GM18867 (cell line): ENCODE measurements around the gene NUDT1.

Experiments used
- ATAC-seq: cut with Tn5 transposase; IDR thresholded peaks from one replicate; pipeline ENCODE4 v1.9.1; 2021; ENCODE audit warnings: mild to moderate bottlenecking, moderate library complexity; ENCODE audit not compliant: unreplicated experiment

The NUDT1 gene

DNA sequence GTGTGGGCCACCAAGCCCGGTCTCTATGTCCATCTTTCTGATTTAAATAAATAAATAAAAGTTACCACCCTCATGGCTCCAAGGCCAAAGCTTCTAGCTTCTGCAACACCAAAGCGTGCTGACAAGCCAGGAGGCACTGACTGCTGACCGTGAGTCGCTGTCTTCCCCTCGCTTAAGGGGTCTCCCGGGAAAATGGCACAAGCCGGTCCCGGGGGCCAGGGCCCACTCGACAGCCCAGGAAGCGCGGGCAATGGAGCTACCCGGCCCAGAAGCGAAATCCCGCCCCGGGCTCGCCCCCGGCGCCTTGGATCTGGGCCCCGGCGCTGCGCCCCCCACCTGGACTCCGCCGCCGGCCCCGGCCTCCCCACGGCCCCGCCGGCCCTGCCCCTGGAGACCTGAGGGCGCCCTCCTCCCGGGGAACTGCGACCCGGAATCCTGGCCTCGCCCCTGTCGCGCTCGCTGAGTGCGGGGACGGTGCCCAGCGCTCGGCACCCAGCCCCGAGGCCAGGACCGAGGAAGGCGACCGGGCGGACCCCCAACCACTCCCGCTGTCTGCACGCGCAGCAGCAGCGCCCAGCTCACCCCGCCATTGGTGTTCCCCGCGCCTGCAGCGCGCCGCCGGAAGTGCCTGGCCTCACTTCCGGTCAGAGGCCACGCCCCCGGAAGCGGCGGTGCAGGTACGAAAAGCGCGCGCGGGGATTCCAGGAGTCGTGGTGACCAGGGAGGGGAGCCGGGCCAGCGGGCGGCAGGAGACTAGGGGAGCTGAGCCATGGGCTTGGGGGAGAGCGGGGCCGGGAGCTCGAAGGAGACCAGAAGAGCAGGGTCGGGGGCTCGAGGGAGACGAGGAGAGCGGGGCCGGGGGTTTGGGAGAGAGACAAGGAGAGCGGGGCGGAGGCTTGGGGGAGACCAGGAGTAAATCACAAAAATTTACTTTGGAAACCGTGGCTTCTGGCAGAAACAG is at the start of gene NUDT1, which contains the start of gene MRM2:
Gene NUDT1, plus strand, starts transcription at position 647 of the 961 bp plus-strand sequence. CDS start 2,349 bp downstream, outside the sequence.
Gene MRM2, minus strand, starts transcription at position 626 of the 961 bp plus-strand sequence. Its CDS starts 36 bp downstream, at position 590.
- peak; percentile 71 for ATAC-seq

DNA sequence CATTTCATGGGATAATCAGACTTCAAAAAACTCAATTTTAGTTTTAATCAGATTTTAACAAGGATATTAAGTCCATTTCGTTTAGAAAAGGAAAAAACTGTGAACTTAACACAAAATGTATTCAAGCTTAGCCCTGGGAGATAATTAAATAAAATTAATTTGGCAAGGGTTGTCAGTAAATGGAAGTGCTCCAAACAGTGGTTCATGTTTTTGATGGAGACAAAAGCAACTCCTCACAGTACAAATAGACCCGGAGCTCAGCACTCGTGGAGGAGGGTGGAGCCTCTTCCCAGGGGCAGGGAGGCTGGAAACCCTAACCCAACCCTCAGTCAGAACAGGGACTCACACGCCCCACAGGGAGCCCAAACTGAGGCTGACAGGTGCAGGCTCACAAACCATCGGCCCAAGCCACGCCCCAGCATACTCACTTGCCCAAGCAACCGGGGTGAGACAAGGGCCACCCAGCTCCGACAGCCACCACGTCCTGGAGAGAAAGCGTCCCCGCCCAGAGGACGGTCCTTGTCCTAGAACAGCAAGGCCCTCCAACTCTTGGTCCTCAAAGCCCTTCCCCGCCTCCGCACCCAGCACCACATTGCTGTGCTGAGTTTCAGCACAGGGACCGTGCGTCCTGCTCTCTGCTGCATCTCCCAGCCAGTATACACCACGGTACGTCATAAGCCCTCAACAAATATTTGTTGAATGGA is 49.0 kb upstream of the NUDT1 start:
- no peak for ATAC-seq

DNA sequence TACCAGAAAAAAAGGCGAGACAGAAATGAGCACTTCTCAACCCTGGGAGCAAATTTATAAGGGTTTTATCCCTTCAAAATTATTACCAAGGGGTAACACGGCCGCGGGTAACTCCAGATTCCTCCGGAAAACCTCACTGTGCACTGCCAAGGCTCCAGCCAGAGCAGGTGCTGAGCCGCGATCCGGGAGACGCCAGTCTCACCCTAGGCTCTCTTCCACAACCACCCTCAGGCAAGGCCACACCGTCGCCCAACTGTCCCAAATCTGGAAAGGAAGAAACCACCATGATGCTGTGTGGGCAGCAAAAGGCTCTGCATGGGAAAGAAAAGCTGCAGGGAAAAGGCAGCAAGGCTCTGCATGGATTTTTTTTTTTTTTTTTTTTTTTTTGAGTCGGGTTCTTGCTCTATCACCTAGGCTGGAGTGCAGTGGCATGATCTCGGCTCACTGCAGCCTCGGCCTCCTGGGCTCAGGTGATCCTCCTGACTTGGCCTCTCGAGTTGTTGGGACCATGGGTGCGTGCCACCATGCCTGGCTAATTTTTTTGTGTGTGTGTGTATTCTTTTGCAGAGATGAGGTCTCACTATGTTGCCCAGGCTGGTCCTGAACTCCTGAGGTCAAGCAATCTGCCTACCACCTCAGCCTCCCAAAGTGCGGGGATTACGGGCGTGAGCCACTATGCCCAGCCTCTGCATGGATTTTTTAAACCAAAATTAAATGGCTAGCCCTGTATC is 48.3 kb upstream of the NUDT1 start:
- no peak for ATAC-seq

DNA sequence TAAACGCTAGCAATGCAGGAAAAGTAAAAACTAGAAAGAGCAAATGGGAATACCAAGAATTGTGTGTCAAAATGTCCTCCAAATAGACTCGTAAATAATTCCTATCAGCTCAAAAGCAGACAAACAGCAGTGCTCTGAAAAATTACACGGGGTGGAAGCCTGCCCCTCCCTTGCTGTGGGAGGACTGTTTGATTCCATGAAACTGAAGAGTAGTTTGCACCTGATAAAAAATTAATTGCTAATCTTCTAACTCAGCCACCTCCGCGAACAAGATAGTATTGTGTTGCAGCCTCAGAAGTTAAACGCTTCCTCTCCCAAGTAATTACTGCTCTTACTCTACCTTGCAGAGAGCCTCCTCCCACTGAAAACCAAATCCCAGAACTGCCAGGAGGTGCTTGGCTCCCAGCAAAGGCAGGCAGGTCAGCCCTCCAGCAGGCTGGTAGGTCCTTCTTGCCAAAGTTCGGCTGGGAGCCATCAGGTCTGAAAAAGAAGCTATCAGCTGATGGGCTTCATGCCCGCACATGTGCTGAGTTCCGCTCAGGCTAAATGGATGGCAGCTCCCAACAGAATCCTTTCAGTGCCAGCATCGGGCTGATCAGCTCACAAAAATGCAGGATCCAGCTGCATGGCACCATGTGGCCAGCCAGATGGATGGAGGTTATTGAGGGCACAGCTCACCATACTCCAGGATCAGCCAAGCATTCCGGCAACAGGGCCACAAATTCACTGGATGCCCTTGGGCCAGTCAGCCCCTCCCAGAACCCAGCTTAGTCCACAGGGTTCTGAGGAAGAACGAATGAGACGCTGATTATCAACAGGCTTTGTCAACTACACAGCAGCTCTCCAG is 46.4 kb upstream of the NUDT1 start:
- no peak for ATAC-seq

DNA sequence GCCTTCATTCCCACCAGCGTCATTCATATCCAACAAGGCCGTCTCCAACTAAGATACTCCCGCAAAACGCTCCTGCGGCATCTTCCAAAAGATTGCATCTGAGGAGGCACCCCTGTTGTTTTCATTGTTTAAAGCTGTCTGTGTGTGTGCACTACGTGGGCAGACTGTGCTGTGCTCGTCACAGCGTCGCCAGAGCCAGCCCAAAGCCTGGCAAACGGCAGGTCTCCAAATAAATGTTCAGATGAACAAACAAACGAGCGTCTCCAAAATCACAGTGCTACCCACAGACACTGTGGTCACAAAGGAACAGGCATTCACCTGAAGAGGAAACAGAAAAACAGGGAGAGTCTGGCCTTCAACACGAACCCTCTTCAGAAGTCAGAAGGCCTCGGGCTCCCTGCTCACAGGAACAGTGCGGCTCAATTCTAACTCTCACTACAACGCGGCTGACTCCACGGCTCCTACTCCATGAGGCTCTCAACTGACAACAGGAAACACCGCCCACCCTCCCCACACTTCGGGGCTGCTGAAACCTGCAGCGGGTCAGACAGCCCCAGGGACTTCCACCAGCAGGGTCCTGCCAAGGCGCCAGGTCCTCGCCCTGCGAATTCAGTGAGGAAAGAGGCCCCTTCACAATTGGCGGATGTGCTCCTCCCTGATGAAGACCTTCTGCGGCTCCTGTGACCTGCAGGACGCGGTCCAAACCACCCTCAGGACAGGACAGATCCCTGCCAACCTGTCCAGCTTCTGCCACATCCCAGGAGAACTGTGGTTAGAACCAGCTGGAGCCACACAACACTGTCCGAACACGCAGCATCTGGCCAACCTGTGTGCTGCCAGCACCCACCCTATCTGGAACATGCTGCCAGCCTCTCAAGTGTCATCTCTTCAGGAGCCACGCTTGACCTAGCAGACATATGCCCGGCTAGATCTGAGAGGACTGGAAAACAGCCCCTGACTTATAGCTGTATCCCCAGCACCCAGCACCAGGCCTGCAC is 45.3 kb upstream of the NUDT1 start:
- ATAC-seq: no peak

DNA sequence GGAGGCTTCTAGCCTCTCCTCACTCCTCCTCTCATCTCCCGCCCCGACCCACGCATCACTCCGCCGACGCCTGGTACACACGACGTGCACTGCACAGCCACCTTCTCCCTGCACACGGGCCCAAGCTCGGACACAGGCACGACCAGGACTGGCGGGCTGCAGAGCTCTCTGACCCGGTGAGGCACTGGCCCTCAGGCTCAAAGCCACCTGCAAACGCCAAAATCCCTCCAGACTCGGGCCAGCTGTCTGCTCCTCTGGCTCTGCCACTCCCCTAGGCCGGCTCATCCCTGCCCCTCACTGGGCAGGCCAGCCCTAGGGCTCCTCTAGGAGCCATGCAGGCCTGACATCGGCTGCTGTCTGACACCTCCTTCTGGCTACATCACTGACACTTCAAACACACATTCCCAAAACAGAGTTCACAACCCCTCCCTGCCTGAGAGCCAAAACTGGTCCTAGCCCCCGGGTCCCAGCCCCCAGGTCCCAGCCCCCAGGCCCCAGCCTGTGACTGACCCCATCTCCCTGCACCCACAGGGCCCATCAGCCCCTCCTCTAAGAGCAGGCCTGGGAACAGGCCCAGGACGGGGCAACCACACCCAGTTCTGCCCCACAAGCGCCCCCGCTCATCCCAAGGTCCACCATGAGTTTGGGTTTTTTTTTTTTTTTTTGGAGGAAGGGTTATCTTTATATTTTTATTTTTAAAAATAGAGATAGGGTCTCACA is 44.4 kb upstream of the NUDT1 start:
- ATAC-seq: no peak

DNA sequence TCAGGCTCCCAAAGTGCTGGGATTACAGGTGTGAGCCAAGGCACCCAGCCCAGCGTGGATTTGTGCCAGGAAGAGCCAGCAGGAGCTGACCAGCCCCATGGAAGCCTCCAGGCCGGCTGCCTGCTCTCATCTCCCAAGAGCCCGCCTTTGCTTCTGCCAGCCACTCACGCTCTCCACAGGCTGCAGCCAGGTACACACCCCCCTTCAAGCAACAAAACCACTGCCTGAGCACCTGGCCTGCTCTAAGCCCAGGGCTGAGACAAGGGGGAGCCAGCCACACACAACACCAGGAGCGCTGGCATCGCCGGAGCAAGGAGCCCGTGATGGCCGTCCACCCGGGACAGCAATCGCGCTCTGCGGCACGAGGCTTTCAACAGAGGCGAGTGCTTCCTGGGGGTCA is 43.8 kb upstream of the NUDT1 start:
- no peak for ATAC-seq

DNA sequence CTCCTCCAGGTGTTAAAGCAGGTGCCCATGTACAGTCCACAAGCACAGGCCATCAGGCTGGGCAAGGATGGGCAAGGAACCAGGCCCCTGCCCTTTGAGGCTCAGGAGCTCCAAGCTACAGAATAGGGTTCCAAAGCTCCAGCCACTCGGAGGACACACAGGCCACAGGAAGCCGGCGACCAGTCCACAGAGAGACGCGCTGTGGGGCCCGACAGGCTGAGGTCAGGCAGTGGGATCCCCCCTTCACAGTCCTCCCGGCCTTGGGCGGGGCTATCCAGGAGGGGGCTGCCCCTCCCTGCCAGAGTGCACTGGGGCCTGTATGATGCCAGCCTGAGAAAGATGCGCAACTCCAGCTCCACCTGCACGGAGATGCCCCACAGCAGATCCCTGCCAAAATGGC is 43.3 kb upstream of the NUDT1 start:
- ATAC-seq: no peak

DNA sequence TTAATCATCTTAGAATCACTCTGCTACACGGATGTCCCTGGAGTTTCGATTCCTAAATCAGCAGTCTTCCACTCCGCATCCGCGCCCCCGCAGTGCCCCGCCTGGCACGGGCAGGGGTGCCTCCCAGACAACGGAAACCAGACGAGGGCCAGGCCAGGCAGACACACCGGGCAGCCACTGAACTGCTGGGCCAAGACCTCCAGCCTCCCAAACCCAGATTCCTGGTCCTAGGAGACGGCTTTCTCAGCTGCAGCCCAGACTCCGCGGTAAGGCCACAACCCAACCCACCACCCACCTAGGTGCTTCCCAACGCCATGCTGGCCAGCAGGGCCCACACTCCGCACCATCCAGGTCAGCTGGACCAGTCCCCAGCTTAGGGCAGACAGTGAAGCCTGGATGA is 42.5 kb upstream of the NUDT1 start:
- no peak for ATAC-seq

DNA sequence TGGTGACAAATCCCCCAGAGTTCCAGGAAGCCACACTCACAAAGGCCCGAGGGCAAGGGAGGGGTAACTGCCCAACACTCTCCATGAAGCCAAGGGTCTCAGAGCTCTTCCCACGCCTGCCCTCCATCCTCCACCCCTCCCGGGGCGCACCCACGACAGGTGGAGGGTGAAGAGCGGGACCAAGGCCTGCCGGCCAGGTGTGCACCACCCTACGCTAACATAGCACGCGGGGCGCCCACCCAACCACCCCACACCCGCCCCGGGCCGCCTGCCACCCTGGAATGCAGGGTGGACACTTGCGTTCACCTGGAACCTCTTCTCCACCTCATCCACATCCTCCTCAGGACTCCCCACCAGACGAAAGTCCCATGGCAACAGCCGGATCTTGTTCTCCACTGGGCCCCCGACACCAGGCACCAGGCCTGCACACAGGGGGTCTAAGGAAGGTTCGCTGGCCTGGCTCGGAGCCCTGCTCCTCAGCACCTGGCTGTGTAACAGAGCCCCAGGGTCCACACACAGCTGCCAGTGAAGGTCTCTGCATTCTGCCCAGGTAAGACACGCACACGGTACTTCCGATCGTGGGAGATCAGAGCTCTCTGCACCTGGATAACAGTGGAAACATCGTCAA is 42.0 kb upstream of the NUDT1 start:
- ATAC-seq: no peak

DNA sequence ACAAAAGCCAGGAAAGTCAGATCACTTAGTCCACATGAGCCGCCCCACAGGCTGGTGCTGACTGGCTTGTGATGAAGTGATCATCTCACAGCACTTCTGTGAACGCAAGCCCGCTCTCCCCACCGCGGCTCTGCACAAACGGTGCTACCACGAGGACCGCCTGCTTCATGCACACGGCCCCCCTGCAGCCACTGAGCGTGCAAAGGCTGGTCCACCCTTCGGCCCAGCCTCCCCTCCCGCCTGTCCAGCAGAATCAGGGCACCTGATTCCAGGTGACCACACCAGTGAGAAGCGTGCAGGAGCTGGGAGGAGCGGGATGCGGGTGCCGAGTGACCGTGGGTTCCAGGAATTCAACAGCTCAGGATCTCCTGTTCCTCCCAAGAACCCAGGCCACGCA is 41.4 kb upstream of the NUDT1 start:
- ATAC-seq: no peak

DNA sequence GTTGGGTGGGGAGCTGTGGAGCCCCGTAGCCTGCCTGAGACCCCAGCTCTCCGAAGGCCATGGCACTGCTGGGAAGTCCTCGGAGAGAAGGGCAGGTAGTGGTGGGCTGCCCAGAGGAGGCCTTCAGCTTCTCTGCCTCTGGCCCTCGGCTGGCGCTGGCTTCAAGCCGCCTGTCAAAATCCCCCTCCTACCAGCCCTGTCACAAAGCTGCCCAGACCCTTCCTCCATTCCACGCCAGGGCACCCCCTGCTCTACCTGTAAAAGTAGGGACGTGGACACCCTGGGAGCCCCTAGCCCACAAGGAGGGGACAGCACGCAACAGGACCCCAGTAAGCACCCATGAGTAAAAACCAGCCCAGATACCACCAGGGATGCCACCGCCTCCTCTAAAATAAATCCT is 40.9 kb upstream of the NUDT1 start:
- no peak for ATAC-seq

DNA sequence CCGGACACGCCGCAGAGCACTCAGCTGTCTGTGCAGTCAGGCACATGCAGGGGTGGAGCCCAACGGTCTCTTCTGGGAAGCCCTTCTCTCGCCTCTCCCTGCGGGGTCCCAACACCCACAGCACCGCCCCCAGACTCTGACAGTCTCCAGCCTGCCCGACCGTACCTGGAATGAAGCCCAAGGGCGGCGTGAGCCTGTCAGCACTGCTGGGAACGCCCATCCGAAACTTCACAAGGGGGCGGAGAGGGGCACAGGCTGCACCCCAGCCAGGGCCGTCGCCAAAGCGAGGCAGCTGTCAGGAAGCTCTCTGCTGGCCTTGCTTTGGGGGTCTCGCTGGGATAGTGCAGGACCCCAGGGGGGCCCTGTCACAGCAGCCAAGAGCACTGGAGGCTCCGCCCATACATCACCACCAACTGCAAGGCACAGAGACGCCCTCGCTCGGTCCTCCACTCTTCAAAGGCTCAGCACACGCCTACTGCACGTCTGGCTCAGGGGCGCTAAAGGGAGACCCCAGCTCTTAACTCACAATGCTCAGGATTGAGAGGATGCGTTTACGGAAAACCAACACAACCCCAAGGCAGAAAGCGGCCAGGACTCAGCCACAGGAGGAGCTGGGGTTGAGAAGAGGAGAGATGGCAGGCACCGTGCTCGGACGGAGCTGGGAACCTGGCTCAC is 40.2 kb upstream of the NUDT1 start:
- ATAC-seq: no peak

DNA sequence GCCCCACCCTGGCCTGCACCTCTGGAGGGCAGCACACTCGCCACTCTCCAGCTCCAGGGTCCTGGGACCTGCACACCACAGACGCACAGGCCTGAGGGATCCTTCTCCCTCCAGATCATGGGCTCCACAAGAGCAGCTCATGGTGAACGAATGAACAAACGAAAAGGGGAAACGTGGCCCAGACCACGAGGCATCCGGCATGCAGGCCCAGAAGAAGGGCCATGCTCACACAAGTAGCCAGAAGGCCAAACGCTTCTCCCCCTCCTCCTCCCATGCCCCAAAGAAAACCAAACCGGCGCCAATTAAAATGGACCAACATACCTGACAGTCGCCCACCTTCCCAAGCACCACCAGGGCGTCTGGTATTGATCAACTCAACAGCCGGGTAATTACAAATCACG is 39.7 kb upstream of the NUDT1 start:
- no peak for ATAC-seq

DNA sequence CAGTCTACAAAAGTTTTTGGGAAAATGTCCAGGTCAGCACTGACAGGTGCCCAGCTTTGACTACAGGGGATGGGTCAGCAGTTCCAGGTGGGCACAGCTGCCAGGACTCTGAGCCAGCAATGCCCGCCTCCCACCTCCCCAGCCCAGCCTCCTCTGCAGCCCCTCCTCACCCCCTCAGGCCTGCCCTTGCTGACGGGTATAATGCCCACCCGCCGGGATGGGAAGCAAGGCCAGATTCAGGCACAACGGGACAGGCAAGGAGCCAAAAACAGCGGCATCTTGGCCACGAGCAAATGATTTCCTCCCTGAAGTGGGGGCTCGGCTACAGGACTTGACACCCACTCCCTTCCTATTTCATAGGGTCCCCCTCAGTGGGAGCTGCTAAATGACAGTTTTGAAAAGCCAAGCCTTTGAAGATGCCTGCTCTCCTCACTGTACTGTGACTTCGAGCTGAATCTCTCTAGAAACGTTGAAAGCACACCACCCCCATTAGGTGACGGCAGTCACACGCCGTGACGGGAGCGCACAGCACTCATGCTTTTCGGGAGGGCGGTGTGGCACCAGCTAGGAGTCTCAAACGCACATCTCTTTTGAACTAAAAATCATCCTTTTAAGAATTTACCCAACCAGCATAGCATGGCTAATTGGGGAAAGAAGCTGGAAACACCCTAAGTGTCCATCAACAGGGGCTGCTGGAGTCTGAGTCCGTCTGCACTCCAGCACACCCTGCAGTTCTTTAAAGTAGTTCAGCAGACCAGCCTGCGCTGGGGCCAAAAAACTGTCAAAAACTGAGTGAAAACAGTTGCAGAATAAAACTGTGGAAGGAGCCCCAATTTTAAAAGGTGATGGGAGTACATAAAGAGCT is 38.9 kb upstream of the NUDT1 start:
- no peak for ATAC-seq

DNA sequence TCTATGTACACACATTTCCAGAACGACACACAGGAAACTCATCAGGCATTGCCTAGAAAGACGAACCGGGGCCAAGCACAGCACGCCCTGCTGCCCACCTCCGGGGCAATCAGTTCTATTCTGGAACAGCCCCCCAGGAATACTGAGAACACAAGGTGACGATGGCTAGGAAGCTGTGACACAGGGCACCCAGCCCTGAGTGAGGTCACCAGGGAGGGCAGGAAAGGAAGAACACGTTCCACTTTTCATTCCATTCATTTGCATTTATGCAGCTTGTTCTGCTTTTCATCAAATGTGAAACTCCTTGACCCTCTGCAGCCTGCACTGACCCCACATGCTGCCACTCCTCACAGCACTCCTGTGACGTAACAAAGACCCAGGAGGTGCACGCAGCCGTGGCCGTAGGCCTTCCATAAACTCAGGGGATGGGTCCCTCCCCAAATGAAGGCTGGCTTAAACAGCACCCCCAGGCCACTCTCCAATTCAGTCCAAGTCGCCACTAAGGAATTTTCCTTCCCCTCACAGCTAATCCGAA is 38.2 kb upstream of the NUDT1 start:
- peak; percentile 58 for ATAC-seq
